Vagina (tissue), 2 donors: ENCODE results near the gene CEMIP. TPM values are rescaled to one million over a fixed set of nuclear protein-coding genes. Genes with fewer than 3 reads are reported as not detected.
A peak's percentile ranks its signal among the peaks of the same experiment; 100 is the strongest.

ENCODE experiments used
- DNase-seq, 2 donors: peaks; one replicate each; pipeline ENCODE4 v3.0.0-alpha.2; 2017; ENCODE audit errors: extremely low spot score in 2 of 2
- H3K27ac ChIP-seq: fragments of 200-600 bp; sonication (generic); one replicate; pipeline ENCODE4 v1.5.1; 2019
- H3K27me3 ChIP-seq: fragments of 200-600 bp; sonication (generic); one replicate; pipeline ENCODE4 v1.5.1; 2019
- H3K36me3 ChIP-seq, 2 donors: fragments of 200-600 bp; sonication (generic); one replicate each; pipeline ENCODE4 v1.5.1; 2017 to 2019
- H3K4me1 ChIP-seq: fragments of 200-600 bp; sonication (generic); one replicate; pipeline ENCODE4 v1.5.1; 2019
- H3K4me3 ChIP-seq, 2 donors: fragments of 200-600 bp; sonication (generic); 1 replicate in 1 of 2; 2 replicates in 1 of 2; pipeline ENCODE4 v1.5.1; 2016 to 2019
- H3K9me3 ChIP-seq: fragments of 200-600 bp; sonication (generic); one replicate; pipeline ENCODE4 v1.5.1; 2019
- CTCF ChIP-seq, 3 experiments: fragments of 450-650 bp in 2 of 3; fragments of 200-600 bp in 1 of 3; sonication (generic) in 1 of 3; IDR thresholded peaks; one replicate each; pipeline ENCODE4 v1.5.1; 2017 to 2019; ENCODE audit warnings: antibody characterized with exemption in 3 of 3, mild to moderate bottlenecking in 2 of 3, moderate library complexity in 2 of 3
- POLR2A ChIP-seq, 2 donors: fragments of 450-650 bp; IDR thresholded peaks; one replicate each; pipeline ENCODE4 v1.6.1; 2017; ENCODE audit warnings: antibody characterized with exemption in 2 of 2, mild to moderate bottlenecking in 2 of 2, moderate library complexity in 2 of 2
- POLR2AphosphoS5 ChIP-seq, 2 donors: sonication (generic); formaldehyde crosslinking; IDR thresholded peaks; one replicate each; pipeline ENCODE4 v1.9.0; 2017; ENCODE audit warnings: antibody characterized with exemption in 2 of 2, mild to moderate bottlenecking in 2 of 2, low read depth in 1 of 2; ENCODE audit not compliant: insufficient read depth in 1 of 2
- intact Hi-C: fragments of 100-400 bp; cut with DNase I; formaldehyde crosslinking; loops from one replicate; pipeline ENCODE4 v1.15.1; 2023
- microRNA counts, 2 donors: library from miRNA; unstranded; fragments of <30 nt; microRNA quantifications; one replicate each; lab custom pipeline; 2016 to 2017
- microRNA-seq: library from miRNA; unstranded; fragments of <30 nt; microRNA quantifications from one replicate; pipeline ENCODE4, GENCODE V29; 2017; ENCODE audit warnings: borderline number of aligned reads, borderline replicate concordance
- small RNA-seq: library from RNA; depleted of rRNA; stranded (forward); fragments of <200 nt; gene quantifications from one replicate; pipeline ENCODE3, GENCODE V24; 2016
- total RNA-seq: library from RNA; depleted of rRNA; stranded (reverse); fragments of >200 nt; gene quantifications from one replicate; pipeline ENCODE4 v1.2.3, GENCODE V29; 2016

Gene CEMIP
- total RNA-seq, 1 donor from 2014 or later, result 0.74 TPM

- H3K9me3 ChIP-seq, result no peaks in the 10 kb centered on the region
- DNase-seq, result peak in 1 of 2 donors; percentile 94
- intact Hi-C loops, result no loop called here
- peak within 1 kb of the TSS; percentile 97 for H3K27ac ChIP-seq
- peak within 1 kb of the TSS; percentile 82 to 96 for H3K4me3 ChIP-seq
- peaks cover 45% of the 10 kb centered on the region for H3K4me1 ChIP-seq
- H3K27me3 ChIP-seq, result no peaks in the 10 kb centered on the region
- peak in 1 of 2 donors; percentile 84 for TF ChIP-seq POLR2A (IDR thresholded peaks at IDR 0.05)
- peak; percentile 17 to 99 for TF ChIP-seq POLR2AphosphoS5 (IDR thresholded peaks at IDR 0.05; ENCODE audit: insufficient read depth in 1 of 2, low read depth in 1 of 2)
- TF ChIP-seq CTCF (IDR thresholded peaks at IDR 0.05), result no peak
- H3K36me3 ChIP-seq, result peaks cover 0 to 17% of the 10 kb centered on the region in 2 donors
Observed at GRCh38 chr15:81000624-81001151, 221.5 kb downstream of the CEMIP start, which contains the start of gene TLNRD1. TLNRD1 (plus strand) TSS chr15:81000923; CDS start chr15:81002272, 1,349 bp downstream.

MicroRNAs encoded within 50 kb of the gene (microRNA counts, 767-probe panel; counts per million panel counts)
- microRNA hsa-miR-549 (lab: Ali Mortazavi, UCI), result 238 to 261 counts per million in 2 donors

Small RNA genes within 50 kb of the gene (microRNA-seq; reads per million reads assigned to microRNA genes)
- gene MIR4514 (not detected), gene MIR549A (not detected)

Small RNA genes within 50 kb of the gene (small RNA-seq; reads per million reads assigned to genes)
- gene MIR4514 (not detected), gene MIR549A (not detected)

Other genes with a start within 250 kb of the CEMIP start
- 12.5 TPM for gene ABHD17C, start 84.1 kb upstream of the CEMIP start, total RNA-seq
- gene MESD, start 210.4 kb downstream of the CEMIP start, total RNA-seq, result 17.9 TPM
- gene TLNRD1, start 221.6 kb downstream of the CEMIP start, total RNA-seq, result 28.0 TPM